K562 treated with DMSO at 1 percent for 48 hours (cell line): ENCODE data around the gene TINAG. TPM values are rescaled to one million over a fixed set of nuclear protein-coding genes. Genes with fewer than 3 reads are reported as not detected.

Experiments
- total RNA-seq: library from RNA; unstranded; fragments of 300-600 nt; gene quantifications from 2 replicates; pipeline ENCODE4 v1.2.3, GENCODE V29; 2022; ENCODE audit warnings: low replicate concordance; ENCODE audit errors: extremely low read depth

Gene TINAG
- total RNA-seq: not detected in 2 replicates

GRCh38 chr6:54308289-54308985 is at the start of gene TINAG:
Gene TINAG, plus strand, starts transcription at chr6:54308441. Its CDS starts 110 bp downstream, at chr6:54308551.

Other genes starting within 250 kb of the TINAG start
- gene MLIP, start 197.0 kb upstream of the TINAG start, total RNA-seq: not detected in 2 replicates